ENCODE data around the gene ZFYVE9.

- no peak for TF ChIP-seq ZNF841 (CRISPR knock-in tag; IDR thresholded peaks at IDR 0.05; ENCODE audit: borderline replicate concordance)
- TF ChIP-seq HDAC6 (IDR thresholded peaks at IDR 0.05; ENCODE audit: low read depth, low read length) = no peak
- no peak for TF ChIP-seq ZNF335 (CRISPR knock-in tag; IDR thresholded peaks at IDR 0.05)
- TF ChIP-seq CTCF (CRISPR knock-in tag; IDR thresholded peaks at IDR 0.05) = no peak
- no peak for TF ChIP-seq ZNF703 (CRISPR knock-in tag; IDR thresholded peaks at IDR 0.05; ENCODE audit: borderline replicate concordance)
- no peak for TF ChIP-seq POLR2A (IDR thresholded peaks at IDR 0.05; ENCODE audit: insufficient read depth in 1 of 2, low read depth in 2 of 2, low read length in 2 of 2)
- TF ChIP-seq MAFF (IDR thresholded peaks at IDR 0.05; ENCODE audit: low read depth, low read length) = no peak
- TF ChIP-seq MXI1 (IDR thresholded peaks at IDR 0.05; ENCODE audit: borderline replicate concordance, low read depth, low read length) = no peak
- TF ChIP-seq ZFP36L2 (CRISPR knock-in tag; IDR thresholded peaks at IDR 0.05) = no peak
- no peak for TF ChIP-seq KAT7 (CRISPR knock-in tag; IDR thresholded peaks at IDR 0.05; ENCODE audit: borderline replicate concordance)
- TF ChIP-seq SMYD3 (CRISPR knock-in tag; IDR thresholded peaks at IDR 0.05) = no peak
- TF ChIP-seq ZNF558 (CRISPR knock-in tag; IDR thresholded peaks at IDR 0.05; ENCODE audit: borderline replicate concordance) = no peak
- TF ChIP-seq ZNF276 (CRISPR knock-in tag; IDR thresholded peaks at IDR 0.05; ENCODE audit: low read depth) = no peak
- TF ChIP-seq CREB3 (CRISPR knock-in tag; IDR thresholded peaks at IDR 0.05) = no peak
These were observed 83.3 kb downstream of the ZFYVE9 start for GRCh38 chr1:52225174-52225573.

All from HepG2 (cell line).